HG03457 (cell line): ENCODE measurements around the gene GALNT12.

Experiments
- ATAC-seq: cut with Tn5 transposase; IDR thresholded peaks from one replicate; pipeline ENCODE4 v1.9.1; 2021; ENCODE audit warnings: moderate number of reproducible peaks; ENCODE audit not compliant: unreplicated experiment

GALNT12 gene

GRCh38 chr9:98781588-98782383, 25.7 kb upstream of the GALNT12 start:
- ATAC-seq = no peak

DNA sequence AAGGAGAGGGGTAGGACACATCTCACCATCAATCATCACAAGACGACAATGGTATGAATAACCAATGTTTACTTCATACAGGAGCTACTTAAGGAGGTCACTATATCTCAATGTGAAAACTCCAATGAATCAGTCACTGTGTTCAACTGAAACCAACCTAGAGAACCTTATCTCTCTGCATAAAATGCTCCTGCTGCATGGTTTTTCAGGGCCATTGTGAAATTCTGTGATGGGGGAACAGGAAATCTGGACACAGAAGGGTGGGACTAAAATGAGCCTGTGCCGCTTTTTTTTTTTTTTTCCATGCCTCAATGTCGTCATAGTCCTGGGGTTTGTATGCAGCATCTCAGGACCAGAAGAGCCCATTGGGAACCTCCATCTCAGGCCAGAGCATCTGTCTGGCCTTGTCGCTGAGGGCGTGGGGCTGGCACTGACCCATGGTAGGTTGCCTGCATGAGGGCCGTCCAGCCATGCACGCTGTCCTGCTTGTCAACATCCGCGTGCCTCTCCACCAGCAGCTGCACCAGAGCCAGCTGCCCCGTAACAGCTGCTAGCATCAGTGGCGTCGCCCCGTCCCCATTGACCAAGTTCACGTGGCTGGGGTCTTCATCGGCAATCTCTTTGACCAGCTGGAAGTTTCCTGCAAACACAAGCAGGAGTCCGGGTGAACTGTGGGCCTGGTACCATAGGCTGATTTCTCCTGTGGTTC, 23.8 kb upstream of the GALNT12 start:
- ATAC-seq = no peak

- no peak for ATAC-seq
Measured at GRCh38 chr9:98784831-98785806, 22.4 kb upstream of the GALNT12 start.

DNA sequence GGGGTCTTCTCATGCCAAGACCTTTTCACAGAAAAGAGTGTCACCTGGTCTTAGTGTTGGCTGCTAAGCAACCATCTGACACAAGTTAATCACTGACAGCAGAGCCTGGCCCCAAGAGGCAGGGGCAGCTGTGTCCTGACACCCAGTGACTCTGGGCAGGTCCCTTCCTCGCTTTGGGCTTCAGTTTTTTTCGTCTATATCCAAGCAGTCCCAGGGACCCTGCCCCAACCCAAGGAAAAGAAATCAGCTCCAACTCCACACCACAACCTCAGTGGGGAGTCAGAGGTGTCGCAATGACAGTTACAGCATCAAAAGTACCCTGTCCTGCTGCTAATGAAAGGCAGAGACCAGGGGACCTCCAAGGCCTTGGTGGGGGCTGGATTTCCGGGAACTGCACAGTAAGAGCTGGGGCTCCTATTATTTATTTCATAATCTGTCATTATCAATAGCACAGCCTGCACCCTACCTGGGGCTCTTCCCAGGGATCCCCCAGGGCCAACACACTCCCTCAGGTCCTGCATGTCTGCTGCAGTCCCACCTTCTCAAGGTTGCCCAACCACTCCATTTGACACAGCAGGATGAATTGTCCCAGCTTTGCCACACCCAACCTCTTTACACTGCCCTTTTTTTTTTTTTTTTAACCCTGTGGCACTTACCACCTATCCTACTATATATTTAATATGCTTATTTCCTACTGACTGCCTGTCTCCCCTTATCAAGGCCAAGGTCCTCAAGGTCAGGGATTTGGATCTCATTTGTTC, 20.5 kb upstream of the GALNT12 start:
- no peak for ATAC-seq

DNA sequence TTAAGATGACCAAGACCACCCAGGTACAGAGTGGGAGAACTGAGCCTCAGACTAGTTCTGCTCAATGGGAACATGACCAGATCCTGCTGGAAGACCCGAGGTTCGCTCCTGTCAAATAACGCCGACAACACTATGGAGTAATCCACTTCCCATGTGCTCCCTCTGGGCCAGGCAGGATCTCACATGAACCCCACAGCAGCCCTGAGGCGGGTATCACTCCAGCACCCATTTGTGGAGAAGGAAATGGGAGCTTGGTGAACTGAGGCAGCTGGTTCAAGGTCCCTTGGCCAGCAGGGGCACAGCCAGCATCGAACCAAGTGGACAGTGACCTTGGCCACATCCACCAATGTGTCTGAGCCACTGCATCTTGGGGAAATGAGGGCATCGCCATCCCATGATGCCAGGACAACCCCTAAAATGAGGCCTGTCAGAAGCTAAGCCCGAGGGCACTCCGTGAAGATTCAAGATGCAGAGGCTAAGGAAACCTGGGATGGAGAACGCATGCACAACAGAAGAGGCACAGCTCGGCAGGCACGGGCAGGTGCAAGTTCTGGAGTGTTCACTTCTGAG, 19.6 kb upstream of the GALNT12 start:
- ATAC-seq = no peak

DNA sequence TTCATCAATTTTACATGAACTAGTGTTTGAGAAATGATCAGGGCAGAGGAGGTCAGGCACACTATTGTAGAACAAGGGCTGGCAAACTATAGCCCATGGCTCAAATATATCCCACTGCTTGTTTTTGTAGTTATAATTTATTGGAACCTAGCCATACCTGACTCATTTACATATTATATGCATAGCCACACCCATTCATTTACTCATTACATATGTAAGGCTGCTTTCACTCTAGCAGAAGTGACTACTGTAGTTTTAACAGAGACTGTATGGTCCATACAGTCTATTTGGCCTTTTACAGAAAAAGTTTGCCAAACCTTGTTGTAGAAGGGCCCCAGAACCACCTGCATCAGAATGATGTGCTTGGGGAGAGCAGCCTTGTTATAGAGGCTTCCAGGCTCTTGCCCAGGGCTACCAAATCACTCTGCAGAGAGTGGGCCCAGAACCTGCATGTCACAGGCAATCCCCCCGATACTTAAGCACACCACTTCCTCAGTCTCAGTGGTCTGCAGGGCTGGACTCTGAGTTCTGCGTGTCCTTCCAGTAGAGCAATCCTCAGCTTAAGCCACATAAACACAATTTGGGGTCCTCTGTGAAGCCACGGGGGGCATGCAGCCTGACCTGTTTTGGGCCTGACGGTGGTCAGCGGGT, 17.9 kb upstream of the GALNT12 start:
- ATAC-seq = no peak

DNA sequence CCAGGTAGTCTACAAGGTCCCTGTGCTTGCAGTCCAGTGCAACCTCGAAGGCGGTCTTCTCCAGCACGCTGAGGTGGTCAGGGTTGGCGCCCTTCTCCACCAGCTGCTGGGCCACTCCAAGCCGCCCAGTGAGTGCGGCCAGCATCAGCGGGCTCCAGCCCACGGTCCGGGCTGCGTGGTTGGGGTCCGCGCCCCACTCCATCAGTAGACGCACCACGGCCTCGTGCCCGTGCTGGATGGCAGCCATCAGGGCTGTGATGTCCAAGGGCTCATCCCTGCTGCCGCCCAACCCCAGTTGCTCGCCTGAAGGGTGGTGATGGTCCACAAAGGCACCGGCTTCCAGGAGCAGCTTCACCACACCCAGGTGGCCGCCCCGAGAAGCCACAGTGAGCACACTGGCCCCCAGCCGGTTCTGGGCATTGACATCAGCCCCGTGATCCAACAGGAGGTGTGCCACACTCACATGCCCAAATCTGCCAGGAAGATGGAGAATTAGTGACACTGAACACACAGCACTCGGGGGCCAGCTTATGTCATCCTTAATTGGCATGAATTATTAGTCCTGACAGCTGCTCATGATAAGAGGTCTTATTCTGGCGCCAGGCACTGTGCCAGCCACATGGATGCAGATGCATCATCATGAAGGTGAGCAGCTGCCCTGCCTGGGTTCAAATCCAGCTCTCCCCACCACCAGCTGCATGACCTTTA, 17.2 kb upstream of the GALNT12 start:
- ATAC-seq = no peak

DNA sequence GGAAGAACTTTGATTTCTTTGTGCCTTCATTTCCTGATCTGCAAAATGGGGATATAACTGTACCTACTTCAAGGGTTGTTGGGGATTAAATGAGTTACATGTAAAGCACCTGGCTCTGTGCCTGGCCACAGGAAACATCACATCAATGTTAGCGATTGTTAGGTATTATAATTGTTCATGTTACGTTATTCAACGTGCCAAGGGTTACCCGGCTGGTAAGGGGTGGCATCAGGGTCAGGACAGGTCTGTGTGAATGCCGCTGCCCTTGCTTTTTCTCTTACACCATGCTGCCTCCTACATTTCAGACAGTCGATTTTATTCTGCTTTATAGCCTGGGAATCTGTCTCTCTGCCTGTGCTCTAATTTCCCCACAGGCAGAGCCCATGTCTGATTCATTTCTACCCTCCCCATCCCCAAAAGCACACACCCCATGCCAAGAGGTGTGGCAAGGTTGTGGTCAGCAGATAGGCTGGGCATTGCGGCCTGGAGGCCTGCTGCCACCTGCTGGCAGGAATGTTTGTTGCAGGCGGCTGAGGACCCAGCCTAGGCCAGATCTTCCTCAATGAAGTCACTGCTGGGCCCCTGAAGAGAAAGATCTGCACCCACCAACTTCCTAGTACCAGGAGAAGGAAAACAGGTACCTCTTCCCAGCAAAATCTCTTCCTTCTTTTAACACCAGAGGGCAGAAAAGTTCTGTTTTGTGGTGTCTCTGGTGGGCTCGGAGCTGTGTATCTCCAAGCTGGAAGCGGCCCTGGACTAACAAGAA, 16.4 kb upstream of the GALNT12 start:
- ATAC-seq = no peak

DNA sequence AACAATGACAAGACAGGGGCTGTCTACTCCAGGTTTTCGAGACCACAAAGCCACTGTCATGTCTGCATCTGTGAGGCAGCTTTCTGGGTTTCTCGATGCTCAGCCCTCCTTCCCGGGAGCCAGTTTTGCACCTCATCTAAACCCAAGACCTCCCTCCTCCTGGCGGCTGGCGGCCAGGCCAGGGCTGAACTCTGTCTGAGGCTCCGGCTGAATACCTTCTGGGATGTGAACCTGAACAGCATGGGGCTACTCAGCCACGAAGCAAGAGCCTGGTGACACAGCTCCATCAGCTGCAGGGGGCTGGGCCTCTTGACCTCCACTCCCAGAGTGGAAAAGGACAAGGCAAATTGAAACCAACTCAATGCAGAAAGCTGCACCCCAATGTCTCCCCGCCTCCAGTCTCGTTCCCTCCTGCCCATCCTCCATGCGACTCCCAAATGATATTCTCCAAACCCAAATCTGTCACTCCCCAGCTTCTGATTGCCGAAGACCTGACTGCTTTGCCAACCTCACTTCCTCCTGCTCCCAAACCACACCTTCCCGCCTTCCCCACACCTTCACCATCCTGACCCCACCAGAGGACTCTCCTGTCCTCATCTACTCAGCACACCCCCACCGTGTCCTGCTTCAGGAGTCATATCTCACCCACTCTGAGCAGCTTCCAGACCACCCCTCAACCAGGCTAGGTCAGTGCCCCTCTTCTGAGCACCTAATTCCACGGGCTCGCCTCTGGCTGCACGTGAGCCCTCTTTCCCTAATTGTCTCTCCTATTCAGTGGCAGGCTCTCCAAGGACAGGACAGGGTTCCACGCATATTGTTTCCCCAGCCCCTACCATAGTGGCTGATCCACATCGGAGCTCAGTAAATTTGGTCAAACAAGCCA, 15.6 kb upstream of the GALNT12 start:
- ATAC-seq = no peak

GRCh38 chr9:98793031-98793430, 14.4 kb upstream of the GALNT12 start:
- ATAC-seq = no peak

DNA sequence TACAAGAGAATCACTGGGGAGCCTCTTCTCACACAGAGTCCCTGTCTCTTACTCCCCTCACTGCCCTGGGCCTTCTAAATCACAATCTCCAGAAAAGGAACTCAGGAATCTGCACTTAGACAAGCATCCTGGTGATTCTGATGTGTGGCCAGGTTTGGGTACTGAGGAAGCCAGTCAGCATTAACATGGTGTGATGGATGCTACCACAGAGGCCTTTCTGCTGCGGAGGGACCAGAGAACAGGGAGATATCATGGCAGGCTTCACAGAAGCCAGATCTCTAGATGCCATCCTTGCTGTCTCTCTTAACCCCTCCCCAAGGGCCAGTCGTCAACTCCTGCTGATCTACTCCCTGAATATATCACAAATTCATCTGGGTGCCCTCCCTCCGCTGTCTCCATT, 12.7 kb upstream of the GALNT12 start:
- no peak for ATAC-seq

GRCh38 chr9:98795295-98795955, 12.0 kb upstream of the GALNT12 start:
- no peak for ATAC-seq

DNA sequence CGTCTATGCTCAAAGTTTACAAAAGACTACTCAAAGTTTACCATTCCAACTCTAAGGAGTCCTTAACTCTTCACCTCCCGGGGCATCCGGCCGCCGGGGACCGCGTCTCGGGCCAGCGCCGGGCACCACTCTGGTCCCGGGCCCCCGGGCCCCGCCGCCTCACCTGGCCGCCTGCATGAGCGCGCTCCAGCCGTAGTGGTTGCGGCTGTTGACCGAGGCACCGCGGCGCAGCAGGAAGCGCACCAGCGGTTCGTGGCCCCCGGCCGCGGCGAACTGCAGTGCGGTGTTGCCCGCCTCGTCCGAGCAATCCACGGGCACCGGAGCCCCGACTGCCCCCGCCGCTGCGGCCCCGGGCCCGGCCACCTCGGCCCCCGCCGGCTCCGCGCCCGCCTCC, 11.5 kb upstream of the GALNT12 start:
- ATAC-seq = no peak

- ATAC-seq = no peak
Measured at GRCh38 chr9:98796364-98797101, 10.9 kb upstream of the GALNT12 start, which contains the start of gene ANKS6. TSS of gene ANKS6 (minus strand) at chr9:98796555. CDS start at chr9:98796491, 64 bp downstream.

- no peak for ATAC-seq
Measured at GRCh38 chr9:98797491-98797890, 10.0 kb upstream of the GALNT12 start.

DNA sequence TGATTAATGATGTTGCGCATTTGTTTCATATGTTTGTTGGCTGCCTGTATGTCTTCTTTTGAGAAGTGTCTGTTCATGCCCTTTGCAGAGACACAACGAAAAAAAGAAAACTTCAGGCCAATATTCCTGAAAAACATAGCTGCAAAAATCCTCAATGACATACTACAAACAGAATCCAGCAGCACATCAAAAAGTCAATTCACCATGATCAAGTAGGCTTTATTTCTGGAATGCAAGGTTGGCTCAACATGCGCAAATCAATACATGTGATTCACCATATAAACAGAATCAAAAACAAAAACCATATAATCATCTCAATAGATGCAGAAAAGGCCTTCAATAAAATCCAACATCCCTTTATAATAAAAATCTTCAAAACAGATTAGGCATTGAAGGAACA, 9.2 kb upstream of the GALNT12 start:
- ATAC-seq = no peak
